Keratinocyte (primary cell): Measurements from ENCODE around the gene LRCOL1.

ENCODE experiments used
- EZH2 ChIP-seq: IDR thresholded peaks from one replicate; pipeline ENCODE4 v1.6.1; 2012; ENCODE audit warnings: inconsistent platforms, mild to moderate bottlenecking, low read length, moderate library complexity
- TF ChIP-seq, protein P1 (sequence below), 3 experiments: IDR thresholded peaks in 1 of 3; conservative IDR thresholded peaks in 1 of 3; optimal IDR thresholded peaks in 1 of 3; 2 replicates in 2 of 3; 3 replicates in 1 of 3; pipeline versions ENCODE3 to v1.5.1; 2011; ENCODE audit warnings: low read length in 3 of 3, mild to moderate bottlenecking in 3 of 3, moderate library complexity in 2 of 3, control low read depth in 1 of 3, inconsistent platforms in 1 of 3; ENCODE audit not compliant: insufficient read depth in 2 of 3; ENCODE audit errors: extremely low read depth in 1 of 3

GRCh38 chr12:132557291-132558015 is 52.9 kb downstream of the LRCOL1 start:
- TF ChIP-seq, protein P1, sequence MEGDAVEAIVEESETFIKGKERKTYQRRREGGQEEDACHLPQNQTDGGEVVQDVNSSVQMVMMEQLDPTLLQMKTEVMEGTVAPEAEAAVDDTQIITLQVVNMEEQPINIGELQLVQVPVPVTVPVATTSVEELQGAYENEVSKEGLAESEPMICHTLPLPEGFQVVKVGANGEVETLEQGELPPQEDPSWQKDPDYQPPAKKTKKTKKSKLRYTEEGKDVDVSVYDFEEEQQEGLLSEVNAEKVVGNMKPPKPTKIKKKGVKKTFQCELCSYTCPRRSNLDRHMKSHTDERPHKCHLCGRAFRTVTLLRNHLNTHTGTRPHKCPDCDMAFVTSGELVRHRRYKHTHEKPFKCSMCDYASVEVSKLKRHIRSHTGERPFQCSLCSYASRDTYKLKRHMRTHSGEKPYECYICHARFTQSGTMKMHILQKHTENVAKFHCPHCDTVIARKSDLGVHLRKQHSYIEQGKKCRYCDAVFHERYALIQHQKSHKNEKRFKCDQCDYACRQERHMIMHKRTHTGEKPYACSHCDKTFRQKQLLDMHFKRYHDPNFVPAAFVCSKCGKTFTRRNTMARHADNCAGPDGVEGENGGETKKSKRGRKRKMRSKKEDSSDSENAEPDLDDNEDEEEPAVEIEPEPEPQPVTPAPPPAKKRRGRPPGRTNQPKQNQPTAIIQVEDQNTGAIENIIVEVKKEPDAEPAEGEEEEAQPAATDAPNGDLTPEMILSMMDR (optimal IDR thresholded peaks at IDR 0.05 in 1 of 3, IDR thresholded peaks at IDR 0.05 in 1 of 3, conservative IDR thresholded peaks at IDR 0.05 in 1 of 3; ENCODE audit: extremely low read depth in 1 of 3, insufficient read depth in 2 of 3, low read length in 3 of 3): no peak
- no peak for TF ChIP-seq EZH2
